HG02588 (cell line): Measurements from ENCODE around the gene NKAIN2.

Source experiments
- ATAC-seq: cut with Tn5 transposase; IDR thresholded peaks from one replicate; pipeline ENCODE4 v1.9.1; 2021; ENCODE audit warnings: mild to moderate bottlenecking, moderate library complexity; ENCODE audit not compliant: unreplicated experiment

The NKAIN2 gene

GRCh38 chr6:124073820-124074587 is 270.3 kb downstream of the NKAIN2 start:
- ATAC-seq = no peak

GRCh38 chr6:124074606-124075005 is 270.9 kb downstream of the NKAIN2 start:
- no peak for ATAC-seq

- ATAC-seq = no peak
Observed at GRCh38 chr6:124076336-124077048, 272.8 kb downstream of the NKAIN2 start.

GRCh38 chr6:124078169-124078568 is 274.5 kb downstream of the NKAIN2 start:
- ATAC-seq = no peak

GRCh38 chr6:124080483-124080882 is 276.8 kb downstream of the NKAIN2 start:
- ATAC-seq = no peak

GRCh38 chr6:124090491-124090890 is 286.8 kb downstream of the NKAIN2 start:
- ATAC-seq = no peak

- ATAC-seq = no peak
Observed at GRCh38 chr6:124099520-124099919, 295.9 kb downstream of the NKAIN2 start.

- ATAC-seq = no peak
Observed at GRCh38 chr6:124110514-124110913, 306.8 kb downstream of the NKAIN2 start.

GRCh38 chr6:124119596-124119995 is 315.9 kb downstream of the NKAIN2 start:
- no peak for ATAC-seq

GRCh38 chr6:124123617-124124209 is 320.0 kb downstream of the NKAIN2 start:
- no peak for ATAC-seq

- ATAC-seq = no peak
Observed at GRCh38 chr6:124131259-124131658, 327.6 kb downstream of the NKAIN2 start.

- ATAC-seq = no peak
Observed at GRCh38 chr6:124131779-124132178, 328.1 kb downstream of the NKAIN2 start.

- no peak for ATAC-seq
Observed at GRCh38 chr6:124132256-124132655, 328.6 kb downstream of the NKAIN2 start.

GRCh38 chr6:124142852-124143251 is 339.2 kb downstream of the NKAIN2 start:
- no peak for ATAC-seq

GRCh38 chr6:124143435-124143834 is 339.8 kb downstream of the NKAIN2 start:
- no peak for ATAC-seq

- no peak for ATAC-seq
Observed at GRCh38 chr6:124147621-124148020, 344.0 kb downstream of the NKAIN2 start.

- ATAC-seq = no peak
Observed at GRCh38 chr6:124148236-124148957, 344.7 kb downstream of the NKAIN2 start.

GRCh38 chr6:124149646-124150045 is 346.0 kb downstream of the NKAIN2 start:
- ATAC-seq = no peak

- no peak for ATAC-seq
Observed at GRCh38 chr6:124158024-124158423, 354.4 kb downstream of the NKAIN2 start.

GRCh38 chr6:124163676-124164075 is 360.0 kb downstream of the NKAIN2 start:
- no peak for ATAC-seq

GRCh38 chr6:124164343-124164742 is 360.7 kb downstream of the NKAIN2 start:
- no peak for ATAC-seq
